Measurements from ENCODE around the gene SHB.

DNA sequence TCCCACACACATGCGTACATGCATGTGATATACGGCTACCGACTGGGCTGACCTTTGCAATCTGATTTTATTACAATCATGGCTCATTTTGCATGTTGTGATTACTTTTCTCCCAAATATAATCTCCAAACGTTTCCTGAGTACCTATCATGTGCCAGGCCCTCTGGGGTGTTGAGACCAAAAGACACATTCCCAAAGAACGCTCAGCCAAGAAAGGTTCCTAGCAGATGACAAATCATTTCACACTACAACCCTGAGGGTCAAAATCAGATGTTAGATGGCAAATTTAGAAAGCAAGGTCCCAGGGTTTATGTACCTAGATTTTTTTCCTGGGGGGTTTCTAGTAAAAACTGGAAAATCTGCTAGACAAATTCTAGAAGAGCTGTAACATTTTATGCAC lies 132.7 kb downstream of the SHB start:
- TF ChIP-seq, protein P1, sequence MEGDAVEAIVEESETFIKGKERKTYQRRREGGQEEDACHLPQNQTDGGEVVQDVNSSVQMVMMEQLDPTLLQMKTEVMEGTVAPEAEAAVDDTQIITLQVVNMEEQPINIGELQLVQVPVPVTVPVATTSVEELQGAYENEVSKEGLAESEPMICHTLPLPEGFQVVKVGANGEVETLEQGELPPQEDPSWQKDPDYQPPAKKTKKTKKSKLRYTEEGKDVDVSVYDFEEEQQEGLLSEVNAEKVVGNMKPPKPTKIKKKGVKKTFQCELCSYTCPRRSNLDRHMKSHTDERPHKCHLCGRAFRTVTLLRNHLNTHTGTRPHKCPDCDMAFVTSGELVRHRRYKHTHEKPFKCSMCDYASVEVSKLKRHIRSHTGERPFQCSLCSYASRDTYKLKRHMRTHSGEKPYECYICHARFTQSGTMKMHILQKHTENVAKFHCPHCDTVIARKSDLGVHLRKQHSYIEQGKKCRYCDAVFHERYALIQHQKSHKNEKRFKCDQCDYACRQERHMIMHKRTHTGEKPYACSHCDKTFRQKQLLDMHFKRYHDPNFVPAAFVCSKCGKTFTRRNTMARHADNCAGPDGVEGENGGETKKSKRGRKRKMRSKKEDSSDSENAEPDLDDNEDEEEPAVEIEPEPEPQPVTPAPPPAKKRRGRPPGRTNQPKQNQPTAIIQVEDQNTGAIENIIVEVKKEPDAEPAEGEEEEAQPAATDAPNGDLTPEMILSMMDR (optimal IDR thresholded peaks at IDR 0.05 in 1 of 3, IDR thresholded peaks at IDR 0.05 in 1 of 3, conservative IDR thresholded peaks at IDR 0.05 in 1 of 3; ENCODE audit: extremely low read depth in 1 of 3, insufficient read depth in 2 of 3, low read length in 3 of 3), result no peak
- TF ChIP-seq EZH2 (IDR thresholded peaks at IDR 0.05; ENCODE audit: low read length), result no peak
